ENCODE data around the gene MT2A.

Gene MT2A

GRCh38 chr16:56639045-56639444, 30.7 kb downstream of the MT2A start:
- DNase-seq (ENCODE audit: low spot score), result no peak

GRCh38 chr16:56640076-56640475, 31.7 kb downstream of the MT2A start:
- DNase-seq (ENCODE audit: low spot score), result no peak

GRCh38 chr16:56641166-56641565, 32.8 kb downstream of the MT2A start:
- DNase-seq (ENCODE audit: low spot score), result no peak

- peak; percentile 50 for DNase-seq (ENCODE audit: low spot score)
Observed at GRCh38 chr16:56643080-56643778, 34.8 kb downstream of the MT2A start.

GRCh38 chr16:56643833-56644232, 35.4 kb downstream of the MT2A start:
- no peak for DNase-seq (ENCODE audit: low spot score)

- no peak for DNase-seq (ENCODE audit: low spot score)
Observed at GRCh38 chr16:56645311-56645710, 36.9 kb downstream of the MT2A start.

GRCh38 chr16:56645838-56646237, 37.5 kb downstream of the MT2A start:
- no peak for DNase-seq (ENCODE audit: low spot score)

- no peak for DNase-seq (ENCODE audit: low spot score)
Observed at GRCh38 chr16:56647641-56648431, 39.5 kb downstream of the MT2A start.

- DNase-seq (ENCODE audit: low spot score), result no peak
Observed at GRCh38 chr16:56649271-56649670, 40.9 kb downstream of the MT2A start.

GRCh38 chr16:56649820-56650219, 41.4 kb downstream of the MT2A start:
- DNase-seq (ENCODE audit: low spot score), result no peak

GRCh38 chr16:56651586-56651985, 43.2 kb downstream of the MT2A start, which contains the start of gene MT1B:
Gene MT1B, plus strand, starts transcription at chr16:56651886. Its CDS starts 68 bp downstream, at chr16:56651954.
- no peak for DNase-seq (ENCODE audit: low spot score)

GRCh38 chr16:56652600-56652999, 44.2 kb downstream of the MT2A start:
- DNase-seq (ENCODE audit: low spot score), result no peak

- no peak for DNase-seq (ENCODE audit: low spot score)
Observed at GRCh38 chr16:56653218-56653617, 44.8 kb downstream of the MT2A start.

- peak; percentile 51 for DNase-seq (ENCODE audit: low spot score)
Observed at GRCh38 chr16:56657555-56658326, 49.4 kb downstream of the MT2A start, which contains the start of gene MT1F. Gene MT1F, plus strand, starts transcription at chr16:56657959. Its CDS starts 100 bp downstream, at chr16:56658059.

GRCh38 chr16:56658327-56658875, 50.0 kb downstream of the MT2A start:
- DNase-seq (ENCODE audit: low spot score), result no peak

Measured in hepatic stellate cell (primary cell).